Measurements from ENCODE around the gene BFSP2.

BFSP2 gene

DNA sequence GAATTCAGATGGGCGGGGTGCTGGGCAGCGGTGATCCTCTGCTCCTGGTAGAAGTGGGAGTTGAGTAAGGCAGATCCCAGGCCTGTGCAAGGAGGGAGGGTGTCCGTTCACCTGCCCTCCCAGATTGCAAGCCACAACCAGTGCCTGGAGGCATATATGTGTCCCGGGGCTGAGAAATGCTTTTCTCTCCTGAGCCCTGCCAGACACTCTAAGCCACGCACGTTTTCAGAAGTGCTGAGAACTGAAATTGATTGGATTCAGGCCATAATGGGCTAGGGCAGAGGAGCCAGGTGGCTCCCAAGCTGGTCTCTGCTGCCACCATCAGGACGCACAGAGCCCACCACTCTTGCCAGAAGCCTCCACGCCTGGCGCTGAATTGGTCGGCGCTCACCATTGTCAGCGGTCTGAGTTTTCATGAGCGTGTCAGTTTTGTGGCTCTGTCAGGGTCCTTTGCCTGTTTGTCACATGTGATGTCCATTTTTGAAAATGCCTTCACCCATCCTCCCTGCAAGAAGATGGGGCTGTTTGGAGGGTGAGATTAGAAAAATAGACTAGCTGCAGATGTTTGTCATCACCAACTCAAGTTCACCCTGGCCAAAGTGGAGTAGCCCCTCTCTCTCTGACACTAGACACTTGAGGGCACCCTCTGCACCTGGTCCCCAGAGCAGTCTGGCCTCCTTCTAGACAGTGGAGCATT is 15.4 kb upstream of the BFSP2 start:
- DNase-seq: no peak

DNA sequence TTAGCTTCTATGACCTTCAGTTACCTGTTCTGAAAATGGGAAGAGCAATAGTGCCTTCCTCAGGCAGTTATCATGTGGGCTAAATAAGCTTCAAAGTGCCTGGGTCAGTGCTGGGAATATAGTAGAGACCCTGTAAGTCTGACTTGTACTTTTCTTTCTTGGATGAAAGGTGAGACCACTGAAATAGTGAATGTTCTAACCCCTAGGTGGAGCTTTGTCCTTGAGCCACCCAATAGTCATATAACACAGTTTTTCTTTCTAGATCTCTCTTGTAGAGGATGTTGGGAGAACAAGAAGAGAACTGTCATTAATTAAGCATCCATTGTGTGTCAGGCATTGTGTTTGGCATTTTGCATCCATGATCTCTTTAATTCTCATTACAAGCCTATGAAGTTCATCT is 13.0 kb upstream of the BFSP2 start:
- DNase-seq: no peak

DNA sequence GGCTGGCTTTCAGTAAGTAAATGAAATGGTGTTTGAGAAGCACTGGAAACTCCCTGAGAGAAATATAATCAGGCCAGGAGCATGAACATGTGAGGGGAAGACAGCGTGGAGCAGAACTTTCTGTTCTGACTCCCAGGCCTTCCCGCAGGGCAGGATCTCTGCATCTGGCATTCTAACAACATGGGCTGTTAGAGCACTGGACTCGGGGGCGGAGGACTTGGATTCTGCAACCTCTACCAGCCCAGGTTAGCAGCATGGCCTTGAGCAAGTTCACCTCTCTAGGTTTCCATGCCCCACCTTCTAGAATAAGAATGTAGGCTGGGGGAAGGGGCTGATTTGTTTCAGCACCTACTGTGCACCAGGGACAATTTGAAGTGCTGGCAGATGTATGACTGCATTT is 12.5 kb upstream of the BFSP2 start:
- no peak for DNase-seq

DNA sequence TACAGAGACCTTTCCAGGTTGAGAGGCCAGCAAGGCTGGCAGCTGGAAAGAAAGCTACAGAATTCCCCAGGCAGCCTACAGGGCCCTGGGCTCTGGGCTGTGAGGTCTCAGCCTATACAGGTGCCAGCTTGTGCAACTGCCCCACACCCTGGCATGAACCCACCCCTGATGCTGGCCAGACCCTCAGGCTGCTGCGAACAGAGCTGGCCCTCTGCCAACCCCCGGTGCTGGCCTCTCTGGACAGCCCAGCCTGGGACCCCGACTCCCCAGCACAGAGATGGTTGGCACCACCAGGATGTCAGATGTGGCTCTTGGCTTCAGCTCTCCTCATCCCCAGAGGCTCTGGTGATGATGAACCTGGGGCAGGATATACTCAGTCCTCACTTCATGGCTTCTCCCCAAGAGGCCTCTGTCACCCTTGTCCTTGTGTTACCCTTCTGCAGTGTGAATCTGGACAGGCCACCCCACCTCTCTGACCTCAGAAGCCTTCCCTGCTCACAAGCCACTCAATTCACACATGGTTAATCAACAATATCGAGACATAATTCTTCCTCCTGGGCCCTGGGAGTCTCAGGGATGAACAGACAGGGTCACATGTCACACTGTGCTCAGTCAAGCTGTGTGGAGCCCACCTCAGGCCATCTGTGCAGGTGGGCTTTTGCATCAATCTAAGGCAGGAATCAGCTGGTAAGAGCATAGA is 11.0 kb upstream of the BFSP2 start:
- no peak for DNase-seq

- no peak for DNase-seq
Measured at GRCh38 chr3:133390715-133391114, 9.1 kb upstream of the BFSP2 start.

- no peak for DNase-seq
Measured at GRCh38 chr3:133393204-133393603, 6.7 kb upstream of the BFSP2 start.

GRCh38 chr3:133393691-133394474 is 6.0 kb upstream of the BFSP2 start:
- DNase-seq: no peak

- DNase-seq: no peak
Measured at GRCh38 chr3:133394561-133395311, 5.1 kb upstream of the BFSP2 start.

GRCh38 chr3:133396906-133397305 is 3.0 kb upstream of the BFSP2 start:
- no peak for DNase-seq

- no peak for DNase-seq
Measured at GRCh38 chr3:133401374-133402135, 1.7 kb downstream of the BFSP2 start.

DNA sequence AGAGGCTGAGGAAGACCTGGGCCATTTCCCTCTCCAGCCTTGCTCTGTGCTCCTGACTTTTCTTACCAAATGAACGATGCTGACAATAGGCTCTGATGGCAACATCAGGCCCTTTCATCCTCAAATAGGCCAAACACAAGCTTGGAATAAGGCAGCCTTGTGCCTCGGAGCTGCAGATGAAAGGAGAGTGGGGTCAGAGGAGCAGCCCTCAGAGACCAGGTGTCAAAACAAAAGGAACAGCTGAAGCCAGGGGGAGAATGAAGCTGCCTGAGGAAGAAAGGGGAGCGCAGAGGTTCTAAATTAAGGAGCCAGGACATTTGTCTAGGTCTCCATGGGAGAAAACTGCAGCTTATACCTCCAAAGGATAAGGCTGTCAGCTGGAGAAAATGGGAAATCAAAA is 5.1 kb downstream of the BFSP2 start:
- DNase-seq: no peak

DNA sequence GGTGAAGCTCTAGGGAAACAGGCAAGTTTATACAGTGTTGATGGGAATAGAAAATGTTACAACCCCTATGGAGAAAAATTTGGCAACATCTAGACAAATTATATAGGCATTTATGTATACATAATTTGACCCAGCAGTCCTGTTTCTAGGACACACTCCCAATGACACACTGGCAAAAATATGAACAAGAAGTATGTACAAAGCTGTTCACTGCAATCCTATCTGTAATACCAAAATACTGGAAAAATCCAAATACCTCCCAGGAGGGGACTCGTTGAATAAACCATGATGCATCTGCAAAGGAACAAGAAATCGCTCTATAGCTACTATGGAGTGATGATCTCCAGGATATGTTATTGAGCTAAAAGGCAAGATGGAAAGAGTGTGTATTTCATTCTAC is 8.5 kb downstream of the BFSP2 start:
- no peak for DNase-seq

GRCh38 chr3:133408961-133409360 is 9.1 kb downstream of the BFSP2 start:
- DNase-seq: no peak

GRCh38 chr3:133410191-133410892 is 10.5 kb downstream of the BFSP2 start:
- no peak for DNase-seq

- no peak for DNase-seq
Measured at GRCh38 chr3:133412183-133413132, 12.6 kb downstream of the BFSP2 start.

- no peak for DNase-seq
Measured at GRCh38 chr3:133413161-133414020, 13.5 kb downstream of the BFSP2 start.

GRCh38 chr3:133414021-133414392 is 14.2 kb downstream of the BFSP2 start:
- DNase-seq: no peak

DNA sequence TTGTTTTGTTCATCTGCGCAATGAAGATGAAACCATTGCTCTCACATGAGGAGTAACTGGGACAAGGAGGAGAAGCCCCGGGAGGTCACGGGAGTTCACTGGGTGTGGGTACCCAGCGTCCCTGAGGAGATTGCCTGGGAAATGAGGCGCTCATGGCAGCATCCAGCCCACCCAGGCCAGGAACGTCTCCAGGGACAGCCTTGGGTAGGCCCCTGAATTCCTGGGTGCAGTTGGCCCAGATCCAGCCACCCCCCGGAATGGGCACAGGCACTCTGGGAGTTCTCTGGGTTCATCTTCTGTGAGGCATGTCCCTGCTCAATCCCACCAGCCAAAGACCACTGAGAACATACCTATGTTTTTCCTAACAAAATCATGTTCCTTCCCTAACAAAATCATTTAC is 18.5 kb downstream of the BFSP2 start:
- DNase-seq: no peak

- DNase-seq: no peak
Measured at GRCh38 chr3:133419151-133419909, 19.5 kb downstream of the BFSP2 start.

Measured in GOT3 (cell line).